Neural cell (in vitro differentiated cells): ENCODE data around the gene DMRT2. TPM values are rescaled to one million over a fixed set of nuclear protein-coding genes. Genes with fewer than 3 reads are reported as not detected.

Source experiments
- H2AFZ ChIP-seq: fragments of 200-600, 300-800 bp; sonication (generic), shearing (Covaris generic); 2 replicates; pipeline ENCODE4 v1.6.0; 2014; ENCODE audit warnings: low read depth, mild to moderate bottlenecking, antibody characterized with exemption, low read length, moderate library complexity
- H3F3A ChIP-seq: fragments of 200-600 bp; shearing (Covaris generic); 2 replicates; pipeline ENCODE4 v1.6.1; 2016; ENCODE audit warnings: mild to moderate bottlenecking, moderate library complexity, mixed read lengths, antibody characterized with exemption, low read length; ENCODE audit not compliant: insufficient read depth, poor library complexity, severe bottlenecking
- H3K27ac ChIP-seq: fragments of 200-600, 300-800 bp; sonication (generic), shearing (Covaris generic); 2 replicates; pipeline ENCODE4 v1.5.1; 2014; ENCODE audit warnings: mild to moderate bottlenecking, low read length, moderate library complexity
- H3K27me3 ChIP-seq: fragments of 300-800, 200-600 bp; sonication (generic), shearing (Covaris generic); 2 replicates; pipeline ENCODE4 v1.6.0; 2014; ENCODE audit warnings: mild to moderate bottlenecking, low read depth, low read length, moderate library complexity; ENCODE audit not compliant: insufficient read depth
- H3K36me3 ChIP-seq: fragments of 300-800, 200-600 bp; sonication (generic), shearing (Covaris generic); 2 replicates; pipeline ENCODE4 v1.5.1; 2014; ENCODE audit warnings: mild to moderate bottlenecking, antibody characterized with exemption, low read length, moderate library complexity; ENCODE audit not compliant: insufficient read depth
- H3K4me2 ChIP-seq: fragments of 300-800, 200-600 bp; sonication (generic), shearing (Covaris generic); 2 replicates; pipeline ENCODE4 v1.6.0; 2014; ENCODE audit warnings: mild to moderate bottlenecking, low read length
- H3K4me3 ChIP-seq: fragments of 300-800, 200-600 bp; sonication (generic), shearing (Covaris generic); 2 replicates; pipeline ENCODE4 v1.5.1; 2014; ENCODE audit warnings: mild to moderate bottlenecking, low read length, moderate library complexity
- H3K79me2 ChIP-seq: fragments of 200-600 bp; shearing (Covaris generic); replicated peaks from 2 replicates; pipeline ENCODE4 v1.6.0; 2014; ENCODE audit warnings: mild to moderate bottlenecking, low read length, moderate library complexity; ENCODE audit not compliant: insufficient read depth
- H3K9ac ChIP-seq: fragments of 300-800, 200-600 bp; sonication (generic), shearing (Covaris generic); 2 replicates; pipeline ENCODE4 v1.6.1; 2016; ENCODE audit warnings: mild to moderate bottlenecking, low read length, mixed read lengths
- H3K9me2 ChIP-seq: fragments of 200-600 bp; shearing (Covaris generic); 2 replicates; pipeline ENCODE4 v1.6.1; 2016; ENCODE audit warnings: mild to moderate bottlenecking, low read length, mixed read lengths; ENCODE audit not compliant: insufficient read depth
- H3K9me3 ChIP-seq: fragments of 200-600, 300-800 bp; sonication (generic), shearing (Covaris generic); 2 replicates; pipeline ENCODE4 v1.6.1; 2016; ENCODE audit warnings: mild to moderate bottlenecking, mixed run types, low read length, moderate library complexity, mixed read lengths
- H4K20me1 ChIP-seq: fragments of 200-600 bp; shearing (Covaris generic); 2 replicates; pipeline ENCODE4 v1.6.1; 2016; ENCODE audit warnings: mild to moderate bottlenecking, mixed run types; ENCODE audit not compliant: insufficient read depth
- CTCF ChIP-seq: fragments of 450-650 bp; IDR thresholded peaks from 2 replicates; pipeline ENCODE4 v1.5.1; 2014; ENCODE audit warnings: antibody characterized with exemption, mild to moderate bottlenecking, moderate library complexity; ENCODE audit not compliant: poor library complexity, severe bottlenecking
- EP300 ChIP-seq: fragments of 450-650 bp; conservative IDR thresholded peaks from 2 replicates; pipeline ENCODE4 v1.6.1; 2014; ENCODE audit warnings: antibody characterized with exemption, mild to moderate bottlenecking, moderate library complexity; ENCODE audit not compliant: poor library complexity, severe bottlenecking
- EZH2 ChIP-seq: fragments of 200-600, 300-800 bp; shearing (Covaris generic), sonication (generic); IDR thresholded peaks from 2 replicates; pipeline ENCODE4 v1.6.1; 2014; ENCODE audit warnings: antibody characterized with exemption, low read length, borderline replicate concordance, mild to moderate bottlenecking; ENCODE audit not compliant: insufficient read depth, poor library complexity, severe bottlenecking
- MXI1 ChIP-seq: fragments of 450-650 bp; conservative IDR thresholded peaks from 2 replicates; pipeline ENCODE4 v1.6.1; 2014; ENCODE audit warnings: antibody characterized with exemption, mild to moderate bottlenecking; ENCODE audit not compliant: poor library complexity, severe bottlenecking
- POLR2AphosphoS5 ChIP-seq: IDR thresholded peaks from 2 replicates; pipeline ENCODE4 v1.6.1; 2012
- RAD21 ChIP-seq: fragments of 450-650 bp; conservative IDR thresholded peaks from 2 replicates; pipeline ENCODE4 v1.6.1; 2014; ENCODE audit warnings: antibody characterized with exemption, mild to moderate bottlenecking, moderate library complexity
- REST ChIP-seq: IDR thresholded peaks from 2 replicates; pipeline ENCODE4 v1.6.1; 2012; ENCODE audit warnings: borderline replicate concordance
- SMC3 ChIP-seq: fragments of 450-650 bp; conservative IDR thresholded peaks from 2 replicates; pipeline ENCODE4 v1.6.1; 2014; ENCODE audit warnings: antibody characterized with exemption, mild to moderate bottlenecking, moderate library complexity; ENCODE audit not compliant: poor library complexity
- TAF1 ChIP-seq: IDR thresholded peaks from 2 replicates; pipeline ENCODE4 v1.6.1; 2012; ENCODE audit warnings: low read depth
- polyA plus RNA-seq: library from polyadenylated mRNA; depleted of rRNA; stranded (reverse); fragments of >200 nt; gene quantifications from 2 replicates; pipeline ENCODE4 v1.2.3, GENCODE V29; 2014

The DMRT2 gene
- polyA plus RNA-seq, 1 donor from 2014 or later: 0.20 TPM

GRCh38 chr9:1026219-1026618, 23.9 kb upstream of the DMRT2 start:
- no peak overlapping the region for H3K4me3 ChIP-seq
- no peak overlapping the region for H3K27ac ChIP-seq
- H3K79me2 ChIP-seq: no peaks in the 10 kb centered on the region
- H2AFZ ChIP-seq: no peak overlapping the region
- peaks cover 3% of the 10 kb centered on the region for H3K9me3 ChIP-seq
- H3K27me3 ChIP-seq: no peaks in the 10 kb centered on the region
- H3K9ac ChIP-seq: no peak overlapping the region
- TF ChIP-seq CTCF: no peak
- TF ChIP-seq MXI1: no peak
- no peak for TF ChIP-seq EZH2
- TF ChIP-seq SMC3: no peak
- no peak for TF ChIP-seq EP300
- no peak for TF ChIP-seq TAF1
- TF ChIP-seq POLR2AphosphoS5: no peak
- no peak for TF ChIP-seq RAD21
- no peak for TF ChIP-seq REST
- no peaks in the 10 kb centered on the region for H4K20me1 ChIP-seq
- no peaks in the 10 kb centered on the region for H3K9me2 ChIP-seq
- no peak overlapping the region for H3K4me2 ChIP-seq
- no peaks in the 10 kb centered on the region for H3K36me3 ChIP-seq
- no peaks in the 10 kb centered on the region for H3F3A ChIP-seq

GRCh38 chr9:1028501-1029190, 21.5 kb upstream of the DMRT2 start:
- no peak for TF ChIP-seq SMC3
- no peak for TF ChIP-seq TAF1
- no peak for TF ChIP-seq EZH2
- no peak for TF ChIP-seq POLR2AphosphoS5
- TF ChIP-seq REST: no peak
- no peak for TF ChIP-seq CTCF
- TF ChIP-seq EP300: no peak

More at GRCh38 chr9:1028501-1029190, 21.5 kb upstream of the DMRT2 start:
- Histone ChIP-seq H3K9me3 (no peaks in the 10 kb centered on the region), H3K4me2 (no peak overlapping the region), H3K9me2 (no peaks in the 10 kb centered on the region), H3K9ac (no peak overlapping the region), H3K4me3 (no peak overlapping the region), H3K79me2 (no peaks in the 10 kb centered on the region), H2AFZ (no peak overlapping the region), H3K27ac (no peak overlapping the region), H4K20me1 (no peaks in the 10 kb centered on the region), H3K36me3 (no peaks in the 10 kb centered on the region), H3F3A (no peaks in the 10 kb centered on the region), H3K27me3 (no peaks in the 10 kb centered on the region)
